IMR-90 (cell line): ENCODE measurements around the gene MGME1.

Experiments
- CTCF ChIP-seq: conservative IDR thresholded peaks from 2 replicates; pipeline ENCODE4 v1.5.1; 2012; ENCODE audit warnings: mild to moderate bottlenecking, low read depth, low read length, improper control_type of control experiment
- MAFK ChIP-seq: IDR thresholded peaks from 2 replicates; pipeline ENCODE4 v1.6.1; 2012; ENCODE audit warnings: low read depth, low read length, improper control_type of control experiment
- RFX5 ChIP-seq: IDR thresholded peaks from 2 replicates; pipeline ENCODE4 v1.8.0; 2012; ENCODE audit warnings: low read depth, mild to moderate bottlenecking, low read length, moderate library complexity
- SMC3 ChIP-seq: fragments of 150-350 bp; IDR thresholded peaks from 2 replicates; pipeline ENCODE4 v1.6.1; 2016; ENCODE audit warnings: low read depth, mild to moderate bottlenecking, antibody characterized with exemption, low read length, moderate library complexity
- TF ChIP-seq, protein P1 (sequence below): fragments of 150-350 bp; IDR thresholded peaks from 2 replicates; pipeline ENCODE4 v1.6.1; 2017; ENCODE audit warnings: mild to moderate bottlenecking, antibody characterized with exemption, low read length, low read depth

- TF ChIP-seq RFX5 (no peak), MAFK (peak; percentile 97), CTCF (no peak), SMC3 (no peak)
- TF ChIP-seq, protein P1, sequence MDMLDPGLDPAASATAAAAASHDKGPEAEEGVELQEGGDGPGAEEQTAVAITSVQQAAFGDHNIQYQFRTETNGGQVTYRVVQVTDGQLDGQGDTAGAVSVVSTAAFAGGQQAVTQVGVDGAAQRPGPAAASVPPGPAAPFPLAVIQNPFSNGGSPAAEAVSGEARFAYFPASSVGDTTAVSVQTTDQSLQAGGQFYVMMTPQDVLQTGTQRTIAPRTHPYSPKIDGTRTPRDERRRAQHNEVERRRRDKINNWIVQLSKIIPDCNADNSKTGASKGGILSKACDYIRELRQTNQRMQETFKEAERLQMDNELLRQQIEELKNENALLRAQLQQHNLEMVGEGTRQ: no peak
Observed at GRCh38 chr20:18039063-18039462, 70.2 kb downstream of the MGME1 start.
